ENCODE results near the gene BCAP29.

BCAP29 gene

DNA sequence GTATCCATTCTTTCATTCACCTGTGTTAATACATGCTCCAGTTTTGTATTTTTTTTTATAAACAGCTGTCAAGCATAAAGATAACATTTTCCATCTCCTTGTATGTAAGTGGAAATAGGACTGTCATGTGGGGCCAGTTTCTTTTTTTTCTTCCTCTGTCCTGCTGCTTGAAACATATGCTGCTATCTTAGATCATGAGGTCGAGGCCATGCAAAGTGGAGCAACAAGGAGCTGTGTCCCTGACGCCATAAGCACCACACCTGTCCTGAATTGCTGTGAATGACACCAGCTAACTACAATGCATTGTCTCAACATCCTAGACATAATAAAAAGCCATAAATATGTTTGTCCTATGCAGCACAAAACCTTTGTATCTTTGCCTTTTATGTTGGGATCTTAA, 42.8 kb downstream of the BCAP29 start:
- Histone ChIP-seq H3K79me2 (ENCODE audit: insufficient read depth, low read length) (no peaks in the 10 kb centered on the region), H3F3A (ENCODE audit: insufficient read depth) (no peaks in the 10 kb centered on the region), H3K27ac (ENCODE audit: low read depth, low read length) (no peak overlapping the region), H4K20me1 (ENCODE audit: low read depth, low read length) (no peaks in the 10 kb centered on the region), H3K36me3 (ENCODE audit: low read length) (peaks cover under 1% of the 10 kb centered on the region; the same call in 1 of the 2 replicates), H3K27me3 (ENCODE audit: low read length) (no peaks in the 10 kb centered on the region), H2AFZ (ENCODE audit: low read depth, low read length, severe bottlenecking) (no peak overlapping the region), H3K9me2 (replicated peaks; ENCODE audit: insufficient read depth, low read length) (no peaks in the 10 kb centered on the region), H3K4me2 (ENCODE audit: low read depth, low read length, poor library complexity, severe bottlenecking) (no peak overlapping the region), H3K4me3 (ENCODE audit: insufficient read depth, low read length, poor library complexity, severe bottlenecking) (no peak overlapping the region), H3K9me3 (ENCODE audit: insufficient read depth, low read length) (no peaks in the 10 kb centered on the region), H3K9ac (ENCODE audit: low read length) (no peak overlapping the region)
- TF ChIP-seq, protein P1, sequence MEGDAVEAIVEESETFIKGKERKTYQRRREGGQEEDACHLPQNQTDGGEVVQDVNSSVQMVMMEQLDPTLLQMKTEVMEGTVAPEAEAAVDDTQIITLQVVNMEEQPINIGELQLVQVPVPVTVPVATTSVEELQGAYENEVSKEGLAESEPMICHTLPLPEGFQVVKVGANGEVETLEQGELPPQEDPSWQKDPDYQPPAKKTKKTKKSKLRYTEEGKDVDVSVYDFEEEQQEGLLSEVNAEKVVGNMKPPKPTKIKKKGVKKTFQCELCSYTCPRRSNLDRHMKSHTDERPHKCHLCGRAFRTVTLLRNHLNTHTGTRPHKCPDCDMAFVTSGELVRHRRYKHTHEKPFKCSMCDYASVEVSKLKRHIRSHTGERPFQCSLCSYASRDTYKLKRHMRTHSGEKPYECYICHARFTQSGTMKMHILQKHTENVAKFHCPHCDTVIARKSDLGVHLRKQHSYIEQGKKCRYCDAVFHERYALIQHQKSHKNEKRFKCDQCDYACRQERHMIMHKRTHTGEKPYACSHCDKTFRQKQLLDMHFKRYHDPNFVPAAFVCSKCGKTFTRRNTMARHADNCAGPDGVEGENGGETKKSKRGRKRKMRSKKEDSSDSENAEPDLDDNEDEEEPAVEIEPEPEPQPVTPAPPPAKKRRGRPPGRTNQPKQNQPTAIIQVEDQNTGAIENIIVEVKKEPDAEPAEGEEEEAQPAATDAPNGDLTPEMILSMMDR (IDR thresholded peaks at IDR 0.05; ENCODE audit: insufficient read depth, low read length, poor library complexity, severe bottlenecking), result no peak
- TF ChIP-seq EZH2phosphoT487 (conservative IDR thresholded peaks at IDR 0.05; ENCODE audit: low read length), result no peak

DNA sequence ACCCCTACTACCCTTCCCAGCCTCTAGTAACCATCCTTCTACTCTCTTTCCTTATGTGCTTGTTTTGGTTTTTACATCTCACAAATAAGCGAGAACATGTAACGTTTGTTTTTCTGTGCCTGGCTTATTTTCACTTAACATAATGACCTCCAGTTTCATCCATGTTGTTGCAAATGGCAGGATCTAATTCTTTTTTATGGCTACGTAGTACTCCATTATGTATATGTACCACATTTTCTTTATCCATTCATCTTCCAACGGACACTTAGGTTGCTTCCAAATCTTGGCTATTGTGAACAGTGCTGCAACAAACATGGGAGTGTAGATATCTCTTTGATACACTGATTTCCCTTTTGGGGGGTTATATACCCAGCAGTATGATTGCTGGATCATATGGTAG, 47.0 kb downstream of the BCAP29 start:
- Histone ChIP-seq H3K27me3 (ENCODE audit: low read length) (no peaks in the 10 kb centered on the region), H3F3A (ENCODE audit: insufficient read depth) (no peaks in the 10 kb centered on the region), H4K20me1 (ENCODE audit: low read depth, low read length) (no peaks in the 10 kb centered on the region), H3K4me3 (ENCODE audit: insufficient read depth, low read length, poor library complexity, severe bottlenecking) (no peak overlapping the region), H3K36me3 (ENCODE audit: low read length) (no peaks in the 10 kb centered on the region), H3K9ac (ENCODE audit: low read length) (no peak overlapping the region), H3K27ac (ENCODE audit: low read depth, low read length) (no peak overlapping the region), H2AFZ (ENCODE audit: low read depth, low read length, severe bottlenecking) (no peak overlapping the region), H3K9me3 (ENCODE audit: insufficient read depth, low read length) (no peaks in the 10 kb centered on the region), H3K9me2 (replicated peaks; ENCODE audit: insufficient read depth, low read length) (no peaks in the 10 kb centered on the region), H3K4me2 (ENCODE audit: low read depth, low read length, poor library complexity, severe bottlenecking) (no peak overlapping the region), H3K79me2 (ENCODE audit: insufficient read depth, low read length) (no peaks in the 10 kb centered on the region)
- TF ChIP-seq, protein P1 (IDR thresholded peaks at IDR 0.05; ENCODE audit: insufficient read depth, low read length, poor library complexity, severe bottlenecking), result no peak
- TF ChIP-seq EZH2phosphoT487 (conservative IDR thresholded peaks at IDR 0.05; ENCODE audit: low read length), result no peak

DNA sequence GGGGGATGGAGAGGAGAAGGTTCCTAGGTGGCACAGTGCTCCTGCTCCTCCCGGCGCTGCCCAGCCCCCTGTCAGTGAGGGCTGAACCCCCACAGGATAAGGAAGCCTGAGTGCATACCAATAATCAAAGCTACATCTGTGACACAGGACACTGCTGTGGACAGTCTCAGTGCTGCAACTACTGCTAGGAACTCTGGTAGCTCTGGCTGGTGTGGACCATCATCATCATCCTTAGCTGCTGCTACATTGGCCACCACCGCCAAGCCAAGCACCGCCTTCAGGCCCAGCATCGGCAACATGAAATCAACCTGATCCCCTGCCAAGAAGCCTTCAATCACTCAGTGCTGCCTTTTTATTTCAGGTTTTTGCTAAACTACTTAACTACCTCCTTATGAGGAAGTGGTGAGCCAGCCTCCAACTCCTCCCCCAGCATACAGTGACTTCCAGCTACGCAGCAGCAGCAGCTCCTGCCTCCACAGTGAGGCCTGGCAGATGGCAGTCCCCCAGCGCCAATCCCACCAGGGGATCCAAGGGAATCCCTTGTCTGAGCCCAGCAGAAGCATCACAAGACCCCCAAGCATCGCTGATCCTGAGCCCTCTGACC, 48.5 kb downstream of the BCAP29 start:
- no peaks in the 10 kb centered on the region for H3K79me2 ChIP-seq (ENCODE audit: insufficient read depth, low read length)
- H3K9me3 ChIP-seq (ENCODE audit: insufficient read depth, low read length), result no peaks in the 10 kb centered on the region
- H2AFZ ChIP-seq (ENCODE audit: low read depth, low read length, severe bottlenecking), result no peak overlapping the region
- no peak overlapping the region for H3K4me2 ChIP-seq (ENCODE audit: low read depth, low read length, poor library complexity, severe bottlenecking)
- no peak overlapping the region for H3K4me3 ChIP-seq (ENCODE audit: insufficient read depth, low read length, poor library complexity, severe bottlenecking)
- no peaks in the 10 kb centered on the region for H3F3A ChIP-seq (ENCODE audit: insufficient read depth)
- no peaks in the 10 kb centered on the region for H3K36me3 ChIP-seq (ENCODE audit: low read length)
- no peaks in the 10 kb centered on the region for H3K27me3 ChIP-seq (ENCODE audit: low read length)
- H3K9ac ChIP-seq (ENCODE audit: low read length), result no peak overlapping the region
- no peak overlapping the region for H3K27ac ChIP-seq (ENCODE audit: low read depth, low read length)
- no peaks in the 10 kb centered on the region for H3K9me2 ChIP-seq (replicated peaks; ENCODE audit: insufficient read depth, low read length)
- H4K20me1 ChIP-seq (ENCODE audit: low read depth, low read length), result no peaks in the 10 kb centered on the region
- TF ChIP-seq, protein P1 (IDR thresholded peaks at IDR 0.05; ENCODE audit: insufficient read depth, low read length, poor library complexity, severe bottlenecking), result no peak
- no peak for TF ChIP-seq EZH2phosphoT487 (conservative IDR thresholded peaks at IDR 0.05; ENCODE audit: low read length)

All from SU-DHL-6 (cell line).